HG02678 (cell line): Measurements from ENCODE around the gene ST7L.
"Not testable (repeated sequence)": the region's sequence is repeated elsewhere in the genome, so short reads cannot be mapped to it uniquely, and the experiment has no call there.

Experiments
- ATAC-seq: cut with Tn5 transposase; IDR thresholded peaks from one replicate; pipeline ENCODE4 v1.9.1; 2021; ENCODE audit warnings: mild to moderate bottlenecking, moderate library complexity; ENCODE audit not compliant: unreplicated experiment

The ST7L gene

GRCh38 chr1:112502826-112503225, 116.1 kb downstream of the ST7L start:
- ATAC-seq, result no peak

DNA sequence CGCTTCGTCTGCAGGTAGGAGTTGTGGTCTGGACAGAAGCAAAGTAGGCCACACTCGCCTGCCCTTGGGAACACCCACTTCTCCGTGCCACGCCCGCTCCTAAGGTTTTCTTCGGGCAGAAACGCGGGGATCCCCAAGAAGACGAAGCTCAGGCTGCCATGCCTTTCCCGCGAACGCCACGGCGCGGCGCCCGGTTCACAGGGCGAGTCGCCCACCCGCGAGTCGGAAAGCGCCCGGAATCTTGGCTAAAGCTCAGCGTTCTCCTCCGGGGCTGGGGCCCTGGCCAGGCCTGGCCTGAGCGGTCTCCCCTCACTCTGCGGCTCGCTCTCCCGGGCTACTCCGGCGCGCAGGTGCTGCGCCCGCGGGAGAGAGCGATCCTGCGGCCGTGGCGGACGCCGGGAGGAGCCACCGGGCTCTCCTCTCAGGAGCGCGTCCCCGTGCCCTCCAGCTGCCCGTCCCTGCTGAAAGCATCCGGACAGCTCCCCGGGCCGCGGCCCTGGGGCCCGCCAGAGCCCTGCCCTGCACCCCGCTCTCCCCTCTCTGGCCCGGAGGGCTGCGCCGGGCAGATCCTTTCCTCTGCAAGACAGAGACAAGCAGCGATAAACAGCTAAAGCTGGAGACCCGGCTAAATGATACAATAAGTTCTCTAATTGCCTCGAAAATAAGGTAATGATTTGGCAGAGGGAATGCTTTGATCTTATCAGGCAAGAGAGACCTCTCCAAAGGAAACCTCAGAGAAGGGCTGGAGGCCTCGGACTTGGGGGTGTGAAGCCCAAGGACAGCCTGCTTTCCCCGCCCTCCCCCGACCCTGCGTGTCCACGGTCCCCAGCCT, 116.9 kb downstream of the ST7L start:
- peak; percentile 64 for ATAC-seq

GRCh38 chr1:112496290-112496689, 122.7 kb downstream of the ST7L start:
- no peak for ATAC-seq

- ATAC-seq, result no peak
Measured at GRCh38 chr1:112493351-112493750, 125.6 kb downstream of the ST7L start.

GRCh38 chr1:112492076-112492475, 126.9 kb downstream of the ST7L start:
- no peak for ATAC-seq

DNA sequence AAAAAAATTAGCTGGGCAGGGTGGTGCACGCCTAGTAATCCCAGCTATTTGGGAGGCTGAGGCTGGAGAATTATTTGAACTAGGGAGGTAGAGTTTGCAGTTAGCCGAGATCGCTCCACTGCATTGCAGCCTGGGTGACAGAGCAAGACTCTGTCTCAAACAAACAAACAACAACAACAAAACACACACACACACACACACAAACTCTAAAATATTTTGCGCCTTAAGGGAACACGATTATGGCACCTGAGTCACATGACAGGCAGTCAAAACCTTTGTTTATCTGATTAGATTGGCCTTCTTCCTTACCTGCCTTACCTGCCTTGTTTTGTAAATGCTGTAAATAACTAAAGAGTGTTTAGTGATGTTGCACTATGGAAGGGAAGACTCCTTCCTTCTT, 130.8 kb downstream of the ST7L start:
- ATAC-seq, result no peak

- not testable (repeated sequence) for ATAC-seq
Measured at GRCh38 chr1:112487686-112488085, 131.3 kb downstream of the ST7L start.

DNA sequence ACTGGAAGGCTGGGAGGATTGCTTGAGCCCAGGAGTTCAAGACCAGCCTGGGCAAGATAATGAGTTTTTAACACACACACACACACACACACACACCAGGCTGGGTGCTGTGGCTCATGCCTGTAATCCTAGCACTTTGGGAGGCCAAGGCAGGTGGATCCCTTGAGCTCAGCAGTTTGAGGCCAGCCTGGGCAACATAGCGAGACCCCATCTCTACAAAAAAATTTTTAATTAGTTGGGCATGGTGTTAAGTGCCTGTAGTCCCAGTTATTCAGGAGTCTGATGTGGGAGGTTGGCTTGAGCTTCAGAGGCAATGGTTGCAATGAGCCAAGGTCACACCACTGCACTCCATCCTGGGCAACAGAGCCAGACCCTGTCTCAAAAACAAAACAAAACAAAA, 132.9 kb downstream of the ST7L start:
- ATAC-seq, result not testable (repeated sequence)

GRCh38 chr1:112478314-112478713, 140.6 kb downstream of the ST7L start:
- ATAC-seq, result no peak

DNA sequence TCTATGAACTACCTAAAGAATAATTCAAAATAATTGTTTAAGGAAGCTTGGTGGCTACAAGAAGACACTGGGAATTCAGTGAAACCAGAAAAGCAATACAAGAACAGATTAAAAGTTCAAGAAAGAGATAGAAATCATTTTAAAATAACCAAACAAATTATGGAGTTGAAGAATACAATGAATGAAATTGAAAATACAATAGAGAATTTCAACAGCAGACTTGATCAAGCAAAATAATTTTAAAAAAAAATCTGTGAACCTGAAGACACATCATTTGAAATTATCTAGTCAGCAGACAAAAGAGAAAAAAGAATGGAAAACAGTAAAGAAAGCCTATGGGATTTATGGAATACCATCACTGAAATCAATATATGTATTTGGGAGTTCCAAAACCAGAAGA, 141.4 kb downstream of the ST7L start:
- no peak for ATAC-seq
